ENCODE measurements around the gene NAA16. TPM values are rescaled to one million over a fixed set of nuclear protein-coding genes. Genes with fewer than 3 reads are reported as not detected.

Gene NAA16
- total RNA-seq, result 6.2 and 10.9 TPM in 2 replicates

DNA sequence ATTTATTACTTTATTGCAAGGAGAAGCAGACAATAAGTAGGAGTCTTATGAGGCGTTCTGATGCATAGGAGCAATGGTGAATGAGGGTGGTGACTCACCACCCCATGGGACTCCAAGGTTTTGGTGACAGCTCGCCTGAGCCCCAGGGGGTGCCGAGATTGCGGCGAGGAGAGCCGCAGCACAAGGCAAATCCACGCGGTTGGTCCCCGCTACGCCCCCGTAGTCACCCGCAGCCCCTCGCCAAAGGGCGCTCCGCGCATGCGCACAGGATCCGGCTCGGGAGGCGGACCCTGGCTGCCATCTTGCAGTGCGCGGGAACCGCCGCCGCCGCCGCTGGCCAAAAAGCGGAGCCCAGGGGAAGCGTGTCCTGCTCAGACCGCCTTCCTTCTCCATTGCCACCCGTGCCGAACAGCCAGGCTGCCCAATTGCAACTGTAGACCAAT is at the start of gene NAA16:
Gene NAA16 (plus strand): TSS at position 305 of the 443 bp plus-strand sequence. CDS start 262 bp downstream, outside the sequence.

DNA sequence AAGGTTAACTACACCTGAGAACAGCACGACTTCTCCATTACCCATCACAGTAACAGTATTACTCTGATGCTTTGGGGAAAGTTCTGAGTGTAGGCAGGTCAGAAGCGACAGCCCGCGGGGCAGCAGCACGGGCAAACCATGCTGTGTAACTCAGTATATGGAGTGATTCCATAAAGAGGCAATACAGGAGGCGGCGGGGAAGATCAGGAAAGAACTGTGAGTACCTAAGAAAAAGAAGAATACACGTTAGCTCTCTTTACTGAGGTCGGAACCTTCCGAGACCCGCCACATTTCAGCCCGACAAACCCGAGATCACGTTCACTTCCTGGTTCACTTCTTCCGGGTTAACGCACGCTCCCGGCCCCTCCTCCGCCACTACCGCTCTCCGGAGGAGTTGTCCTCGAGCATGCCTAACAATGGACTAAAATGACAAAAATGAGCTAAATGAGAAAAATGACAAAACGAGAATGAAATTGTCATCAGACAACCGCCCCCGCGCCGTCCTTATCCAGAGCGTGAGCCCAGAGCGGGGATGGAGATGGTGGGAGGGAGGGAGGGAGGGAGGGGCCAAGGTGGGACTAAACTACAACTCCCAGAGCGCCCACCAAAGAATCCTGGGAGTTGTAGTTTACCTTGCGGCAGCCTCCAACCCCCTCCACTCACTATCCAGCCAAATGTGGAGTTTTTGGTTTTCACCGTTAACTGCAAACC is 47.7 kb upstream of the NAA16 start, which contains the start of gene MTRF1:
Gene MTRF1 (minus strand): TSS at position 316 of the 711 bp plus-strand sequence. CDS start 2,669 bp downstream, outside the sequence.

Small RNA genes within 50 kb of the gene (small RNA-seq; reads per million reads assigned to genes)
- not detected for gene RNU6-57P

Other genes with a start within 250 kb of the NAA16 start
- gene WBP4, start 249.8 kb upstream of the NAA16 start, total RNA-seq, result 3.7 and 4.5 TPM in 2 replicates
- gene KBTBD6, start 178.5 kb upstream of the NAA16 start, total RNA-seq, result 11.0 and 13.9 TPM in 2 replicates
- gene KBTBD7, start 116.7 kb upstream of the NAA16 start, total RNA-seq, result 2.6 and 3.9 TPM in 2 replicates
- gene MTRF1, start 47.7 kb upstream of the NAA16 start, total RNA-seq, result 7.7 and 12.1 TPM in 2 replicates
- 10.2 and 18.0 TPM in 2 replicates for gene RGCC, start 146.3 kb downstream of the NAA16 start, total RNA-seq